ENCODE measurements around the gene RCN2.

RCN2 gene

DNA sequence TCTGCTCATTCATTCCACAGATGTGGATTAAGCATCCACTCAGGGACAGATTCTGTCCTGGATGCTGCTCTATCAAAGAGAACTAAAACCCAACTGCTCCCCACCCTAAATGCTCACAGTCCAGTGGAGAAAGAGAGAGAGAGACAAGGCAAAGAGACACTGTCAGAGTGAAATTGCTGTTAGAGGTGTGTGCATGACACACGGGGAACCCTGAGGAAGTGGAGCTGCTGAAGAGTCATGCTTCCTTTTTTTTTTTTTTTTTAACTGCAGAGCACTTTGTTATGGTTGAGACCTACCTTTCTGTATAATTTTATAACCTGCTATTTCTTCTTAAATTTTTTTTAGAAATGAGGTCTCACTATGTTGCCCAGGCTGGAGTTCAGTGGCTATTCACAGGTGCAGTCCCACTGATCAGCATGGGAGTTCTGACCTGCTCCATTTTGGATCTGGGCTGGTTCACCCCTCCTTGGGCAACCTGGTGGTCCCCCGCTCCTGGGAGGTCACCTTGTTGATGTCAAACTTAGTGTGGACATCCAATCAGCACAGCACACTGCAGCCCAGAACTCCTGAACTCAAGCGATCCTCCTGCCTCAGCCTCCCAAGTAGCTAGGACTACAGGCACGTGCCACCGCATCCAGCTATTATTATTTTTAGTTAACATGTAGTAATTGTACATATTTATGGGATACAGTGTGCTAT, 45.2 kb downstream of the RCN2 start:
- no peak for DNase-seq

GRCh38 chr15:76978522-76979330, 47.2 kb downstream of the RCN2 start:
- no peak for DNase-seq

- DNase-seq: no peak
Measured at GRCh38 chr15:76979331-76979925, 47.9 kb downstream of the RCN2 start.

DNA sequence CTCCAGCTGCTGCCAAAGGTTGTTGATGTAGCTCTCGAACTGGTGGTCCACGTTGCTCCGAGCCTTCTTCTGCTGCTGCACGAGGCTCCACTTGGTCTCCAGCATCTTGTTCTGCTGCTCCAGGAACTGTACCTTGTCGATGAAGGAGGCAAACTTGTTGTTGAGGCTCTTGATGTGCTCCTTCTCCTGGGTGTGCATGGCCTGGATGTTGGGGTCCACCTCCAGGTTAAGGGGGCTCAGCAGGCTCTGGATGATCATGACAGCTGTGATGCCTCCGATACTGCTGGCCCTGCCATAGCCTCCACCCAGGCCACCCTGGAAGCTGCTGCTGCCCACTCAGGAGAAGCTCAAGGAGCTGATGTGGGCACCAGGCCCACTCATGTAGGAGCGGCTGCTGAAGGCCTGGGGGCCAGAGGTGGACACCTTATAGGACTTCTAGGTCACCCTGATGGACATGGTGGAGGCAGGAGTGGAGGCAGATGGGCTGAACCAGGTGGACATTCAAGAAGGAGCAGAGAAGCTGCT, 48.5 kb downstream of the RCN2 start:
- DNase-seq: no peak

GRCh38 chr15:76982356-76982755, 50.8 kb downstream of the RCN2 start:
- no peak for DNase-seq

GRCh38 chr15:76982756-76983155, 51.2 kb downstream of the RCN2 start:
- no peak for DNase-seq

GRCh38 chr15:76983590-76984375, 52.2 kb downstream of the RCN2 start:
- no peak for DNase-seq

DNA sequence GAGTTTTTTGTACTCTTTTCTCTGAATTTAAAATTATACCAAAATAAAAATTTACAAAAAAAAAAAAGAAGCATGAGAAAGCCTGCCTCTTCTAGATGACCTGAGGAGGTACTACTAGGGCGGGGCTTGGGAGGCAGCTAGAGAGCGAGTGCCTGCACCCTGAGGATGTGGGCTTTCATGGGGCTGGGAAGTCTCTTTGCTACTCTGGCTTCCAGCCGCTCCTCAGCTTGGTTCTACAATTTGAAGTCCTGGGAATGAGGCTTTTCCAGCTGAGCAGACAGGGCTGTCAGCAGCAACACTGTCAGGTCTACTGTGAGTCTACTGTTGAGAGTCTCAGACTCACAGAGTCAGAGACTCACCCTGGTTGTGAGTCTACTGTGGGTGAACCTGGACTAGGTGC, 55.2 kb downstream of the RCN2 start:
- DNase-seq: no peak

- DNase-seq: no peak
Measured at GRCh38 chr15:76987276-76987675, 55.7 kb downstream of the RCN2 start.

DNA sequence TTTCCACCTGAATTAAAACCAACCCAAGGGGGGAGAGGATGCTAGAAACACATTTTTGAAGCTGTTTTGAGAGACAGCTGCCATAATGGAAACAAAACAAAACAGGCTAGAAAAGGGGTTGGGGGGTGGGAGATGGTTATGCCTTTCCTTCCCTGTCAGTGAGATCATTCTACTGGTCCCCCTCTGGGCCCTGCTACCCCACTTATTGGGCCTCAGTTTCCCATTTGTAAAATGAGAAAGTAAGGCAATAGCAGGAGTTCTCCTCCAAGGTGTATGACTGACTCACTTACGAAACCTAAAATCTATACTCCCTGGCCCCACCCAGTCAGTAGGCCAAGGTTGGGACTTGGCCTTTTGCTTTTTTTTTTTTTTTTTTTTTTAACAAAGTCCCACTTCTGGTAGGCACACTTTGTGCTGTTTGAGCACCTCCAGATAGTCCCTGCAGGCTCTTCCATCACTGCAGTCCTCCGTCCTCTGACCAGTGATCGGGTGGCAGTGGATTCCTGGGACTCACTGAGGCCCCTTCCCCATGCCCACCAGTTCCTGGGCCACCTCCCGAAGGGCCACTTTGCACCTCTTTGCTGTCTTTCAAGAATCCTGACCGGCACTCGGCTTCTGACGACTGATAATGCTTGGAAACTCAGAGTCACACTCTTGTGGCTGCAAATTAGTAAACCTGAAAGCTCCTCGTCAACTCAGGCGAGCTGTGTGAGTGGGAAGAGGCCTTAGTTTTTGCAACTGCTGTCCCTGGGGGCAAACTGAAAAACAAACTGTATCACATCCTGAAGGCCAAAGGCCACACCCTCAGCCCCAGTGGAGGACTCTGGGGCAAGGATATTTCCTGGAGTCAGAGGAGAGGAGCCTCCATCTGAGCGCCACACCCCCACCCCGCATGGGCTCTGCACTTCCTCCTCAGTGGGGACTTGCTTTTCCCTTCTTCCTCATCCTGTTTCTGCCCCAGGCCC, 56.6 kb downstream of the RCN2 start:
- no peak for DNase-seq

DNA sequence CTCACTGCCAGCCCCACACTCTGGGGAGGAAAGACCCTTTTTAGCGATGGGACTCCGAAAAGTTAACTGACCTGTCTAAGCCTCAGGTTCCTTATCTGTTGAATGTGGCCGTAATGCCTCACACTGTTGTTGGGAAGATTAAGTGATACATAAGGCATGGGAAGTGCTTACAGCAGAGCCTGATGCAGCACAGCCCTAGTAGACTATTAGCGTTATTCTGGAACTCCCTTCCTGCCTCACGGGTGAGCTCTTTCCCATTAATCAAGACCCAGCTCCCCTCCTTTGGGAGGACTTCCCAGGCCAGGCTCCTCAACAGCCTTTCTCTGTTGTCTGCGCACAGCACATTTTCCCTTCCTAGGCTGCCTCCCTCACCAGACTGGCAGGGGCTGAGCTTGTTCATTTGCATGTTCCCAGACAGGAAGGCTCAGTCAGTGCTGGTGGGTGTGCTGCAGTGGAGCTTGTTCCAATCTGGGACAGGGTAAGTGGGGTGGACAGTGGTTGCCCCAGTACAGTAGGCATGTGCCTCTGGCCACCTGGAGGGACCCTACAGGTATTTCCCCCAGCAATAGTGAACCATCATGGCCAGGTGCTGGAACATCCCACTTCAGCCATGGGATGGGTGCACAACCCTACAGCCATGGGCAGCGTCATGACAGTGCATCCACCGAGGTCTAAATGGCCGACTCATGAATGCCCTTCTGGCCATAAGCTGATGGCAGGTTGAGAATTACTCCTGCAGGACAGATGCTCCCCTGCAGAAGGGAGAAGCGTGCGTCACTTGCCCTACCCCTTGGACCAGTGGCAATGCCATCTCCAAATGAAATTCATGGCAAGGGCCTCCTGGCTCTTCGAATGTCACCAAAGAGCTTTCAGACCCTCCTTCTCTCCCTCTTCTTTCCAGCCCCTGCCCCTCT, 57.6 kb downstream of the RCN2 start:
- DNase-seq: no peak

- DNase-seq: no peak
Measured at GRCh38 chr15:76991048-76991447, 59.5 kb downstream of the RCN2 start.

DNA sequence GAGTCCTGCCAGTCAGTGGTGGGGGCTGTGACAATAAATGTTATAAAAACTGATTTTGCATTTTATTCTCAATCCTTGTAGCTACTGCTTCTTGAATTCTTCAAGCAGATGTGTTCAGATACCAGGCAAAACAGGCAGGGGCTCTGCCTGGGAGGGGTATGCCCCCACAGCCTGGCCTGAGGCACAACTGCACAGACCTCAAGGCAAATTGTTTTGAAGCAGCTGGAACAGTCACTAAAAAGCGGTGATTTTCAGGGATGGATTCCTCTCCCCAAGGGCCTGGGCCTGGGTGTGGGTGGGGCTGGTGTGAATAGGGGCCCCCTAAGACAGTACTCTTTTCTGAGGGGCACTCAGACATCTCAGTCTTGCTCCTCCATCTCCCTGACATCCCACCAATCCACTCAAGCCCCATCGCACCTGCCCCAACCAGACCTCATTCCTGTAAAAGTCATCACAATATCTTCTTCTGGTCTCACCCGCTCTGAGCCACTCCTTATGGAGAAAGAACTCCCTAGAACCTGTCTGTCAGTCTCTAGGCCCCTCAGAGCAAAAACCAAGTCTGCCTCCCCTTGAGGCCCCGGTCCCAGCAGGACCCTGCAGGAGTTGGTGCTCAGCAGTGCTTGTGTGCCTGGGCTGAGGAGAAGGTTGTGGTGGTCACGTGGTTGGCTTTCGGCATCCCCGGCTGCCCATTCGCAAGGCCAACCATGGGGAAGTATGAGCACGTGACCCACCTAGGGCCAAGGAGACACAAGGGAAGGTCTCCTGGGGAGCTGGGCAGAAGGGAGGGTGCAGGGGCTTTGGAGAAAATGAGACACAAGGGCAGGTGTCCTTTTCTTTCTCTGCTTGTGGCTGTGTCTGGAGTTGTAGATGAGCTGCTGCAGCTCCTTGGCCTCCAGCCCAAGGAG, 60.4 kb downstream of the RCN2 start:
- no peak for DNase-seq

GRCh38 chr15:76993114-76993725, 61.7 kb downstream of the RCN2 start:
- no peak for DNase-seq

GRCh38 chr15:76994001-76994400, 62.5 kb downstream of the RCN2 start:
- DNase-seq: no peak

- DNase-seq: no peak
Measured at GRCh38 chr15:76994496-76994895, 62.9 kb downstream of the RCN2 start.

GRCh38 chr15:76994971-76995945, 63.7 kb downstream of the RCN2 start, which contains the start of gene PSTPIP1:
PSTPIP1 (plus strand) TSS chr15:76995126; CDS start chr15:76995574, 448 bp downstream.
- DNase-seq: no peak

DNA sequence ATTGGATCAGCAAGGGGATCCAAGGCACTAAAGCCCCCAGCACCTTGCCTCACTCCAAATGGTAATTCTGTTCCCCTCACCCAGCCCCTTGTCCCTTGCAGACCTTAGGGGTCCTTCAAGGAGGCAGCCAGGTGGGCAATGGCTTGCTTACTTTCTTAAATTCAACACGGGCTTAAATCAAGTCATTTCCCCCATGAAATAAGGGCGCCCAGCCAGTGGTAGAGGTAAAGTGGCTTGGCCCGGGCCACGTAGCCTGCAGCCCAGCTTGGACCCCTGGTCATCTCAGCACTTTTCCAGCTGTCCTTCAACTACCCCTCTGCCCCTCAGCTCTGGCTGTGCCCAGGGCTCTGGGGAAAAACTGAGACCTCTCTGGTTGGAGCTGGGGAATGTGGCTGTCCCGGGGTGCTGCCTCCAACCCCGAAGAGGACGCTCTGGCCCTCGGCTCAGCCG, 64.6 kb downstream of the RCN2 start:
- no peak for DNase-seq
